Psoas muscle (tissue), 8 donors: Measurements from ENCODE around the gene HAO1. TPM values are rescaled to one million over a fixed set of nuclear protein-coding genes. Genes with fewer than 3 reads are reported as not detected.
"Not testable (repeated sequence)": the region's sequence is repeated elsewhere in the genome, so short reads cannot be mapped to it uniquely, and the experiment has no call there.

ENCODE experiments used
- ATAC-seq, 4 donors: fragments of 200-7000 bp; cut with Tn5 transposase; one replicate each; pipeline ENCODE4 v1.9.1; 2020; ENCODE audit warnings: moderate library complexity in 3 of 4, mild to moderate bottlenecking in 2 of 4
- DNase-seq, 2 donors: peaks; one replicate each; pipeline ENCODE4 v3.0.0-alpha.2; 2020
- H3K27ac ChIP-seq: fragments of 200-600 bp; one replicate; pipeline ENCODE4 v1.8.0; 2022
- H3K27me3 ChIP-seq, 3 donors: fragments of 200-600 bp in 1 of 3; one replicate each; pipeline versions ENCODE4 v1.6.1 to v1.8.0; 2013 to 2022; ENCODE audit warnings: low read length in 2 of 3, mild to moderate bottlenecking in 2 of 3, moderate library complexity in 1 of 3; ENCODE audit not compliant: insufficient read depth in 3 of 3
- H3K36me3 ChIP-seq, 2 donors: fragments of 200-600 bp in 1 of 2; one replicate each; pipeline versions ENCODE4 v1.6.1 to v1.8.0; 2013 to 2022; ENCODE audit warnings: low read depth in 1 of 2, mild to moderate bottlenecking in 1 of 2, moderate library complexity in 1 of 2; ENCODE audit not compliant: insufficient read depth in 1 of 2
- H3K4me1 ChIP-seq: fragments of 200-600 bp; one replicate; pipeline ENCODE4 v1.8.0; 2022
- H3K4me3 ChIP-seq: fragments of 200-600 bp; one replicate; pipeline ENCODE4 v1.8.0; 2022; ENCODE audit warnings: mild to moderate bottlenecking
- H3K9me3 ChIP-seq: fragments of 200-600 bp; one replicate; pipeline ENCODE4 v1.8.0; 2022
- WGBS, 3 donors: extraction: QIAGEN DNeasy Blood & Tissue Kit; methylation state at CpG; one replicate each; pipeline versions ENCODE4 v1.1.6 to v1.1.7; 2013; 5-methylcytosine and 5-hydroxymethylcytosine counted together
- intact Hi-C, 2 donors: fragments of 100-400 bp; cut with DNase I; formaldehyde crosslinking; loops; one replicate each; pipeline versions ENCODE4 v1.11.0 to v1.14.2; 2022
- polyA plus RNA-seq, 3 donors: library from polyadenylated mRNA; stranded (reverse); fragments of 200-250 nt; gene quantifications; one replicate each; pipeline ENCODE4 v1.2.3, GENCODE V29; 2013
- total RNA-seq, 4 donors: library from RNA; stranded (reverse); fragmentation: NEBNext Ultra II Directional in 2 of 4; extraction: Animal tissue kit (Norgen Biotek cat#: 25700) in 2 of 4; gene quantifications; one replicate each; pipeline versions ENCODE4 v1.2.1 to v1.2.4, GENCODE V29; 2021 to 2023
- TF ChIP-seq, protein P1 (sequence below): fragments of 200-600 bp; IDR thresholded peaks from one replicate; pipeline ENCODE4 v1.8.0; 2022; ENCODE audit warnings: antibody characterized with exemption
- donor health status: healthy with polysubstance abuse.
- donor health status: DM: no; HTN: no; CAD: no; lungs with moderate emphysema.
- donor health status: Bipolar disorder and iron deficiency.
- donor health status: healthy.
- donor health status: DM: yes; HTN: yes; CAD: no.
- donor health status: DM: no; HTN: no; CAD: no.
- donor health status: DM: no; HTN: no; CAD: no.
- donor health status: DM: yes; HTN: yes; CAD: no.

HAO1 gene
- total and polyA plus RNA-seq, 7 donors, result not detected

DNA sequence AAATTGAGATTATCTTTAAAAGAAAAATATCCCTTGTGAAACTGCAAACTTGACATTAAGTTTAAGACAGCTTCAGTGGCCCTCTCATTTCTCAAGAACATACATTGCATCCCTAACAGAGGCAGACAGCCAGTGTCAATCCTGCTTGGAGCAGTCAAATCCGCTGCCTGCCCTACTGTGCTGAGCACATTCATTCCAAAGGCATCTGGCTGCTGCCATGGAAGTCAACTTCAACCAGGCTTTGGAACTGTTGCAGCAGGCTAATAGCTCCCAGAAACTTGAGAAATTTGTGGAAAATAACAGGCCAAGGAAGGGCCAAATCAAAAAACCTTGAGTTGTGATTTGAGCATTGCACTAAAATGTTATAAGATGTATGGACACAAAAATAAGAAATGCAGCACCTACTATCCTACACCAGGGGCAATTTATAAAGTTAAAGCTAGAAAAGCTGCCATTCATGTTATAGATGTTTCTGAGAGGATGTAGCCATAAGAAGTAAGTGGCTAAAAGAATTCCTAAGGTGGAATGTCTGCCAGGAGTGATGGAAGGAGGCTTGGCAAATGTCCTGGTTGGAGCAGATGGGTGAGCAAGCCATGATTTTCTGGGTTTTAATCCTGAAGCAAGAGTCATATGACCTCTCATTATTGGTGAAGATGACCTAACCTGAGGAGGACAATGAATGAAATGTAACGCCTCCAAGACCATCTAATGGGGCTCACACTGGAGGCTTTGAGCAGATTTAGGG is 31.4 kb upstream of the HAO1 start:
- no peaks in the 10 kb centered on the region for H3K9me3 ChIP-seq
- intact Hi-C loops, result no loop called here
- 84 to 89% (median 86%) methylated on average over 2 of the region's 2 CpGs for WGBS, 3 donors
- peaks cover 0 to 3% (median 0%) of the 10 kb centered on the region in 3 donors for H3K27me3 ChIP-seq
- TF ChIP-seq, protein P1, sequence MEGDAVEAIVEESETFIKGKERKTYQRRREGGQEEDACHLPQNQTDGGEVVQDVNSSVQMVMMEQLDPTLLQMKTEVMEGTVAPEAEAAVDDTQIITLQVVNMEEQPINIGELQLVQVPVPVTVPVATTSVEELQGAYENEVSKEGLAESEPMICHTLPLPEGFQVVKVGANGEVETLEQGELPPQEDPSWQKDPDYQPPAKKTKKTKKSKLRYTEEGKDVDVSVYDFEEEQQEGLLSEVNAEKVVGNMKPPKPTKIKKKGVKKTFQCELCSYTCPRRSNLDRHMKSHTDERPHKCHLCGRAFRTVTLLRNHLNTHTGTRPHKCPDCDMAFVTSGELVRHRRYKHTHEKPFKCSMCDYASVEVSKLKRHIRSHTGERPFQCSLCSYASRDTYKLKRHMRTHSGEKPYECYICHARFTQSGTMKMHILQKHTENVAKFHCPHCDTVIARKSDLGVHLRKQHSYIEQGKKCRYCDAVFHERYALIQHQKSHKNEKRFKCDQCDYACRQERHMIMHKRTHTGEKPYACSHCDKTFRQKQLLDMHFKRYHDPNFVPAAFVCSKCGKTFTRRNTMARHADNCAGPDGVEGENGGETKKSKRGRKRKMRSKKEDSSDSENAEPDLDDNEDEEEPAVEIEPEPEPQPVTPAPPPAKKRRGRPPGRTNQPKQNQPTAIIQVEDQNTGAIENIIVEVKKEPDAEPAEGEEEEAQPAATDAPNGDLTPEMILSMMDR, result no peak
- DNase-seq, result no peak
- no peak overlapping the region for H3K27ac ChIP-seq
- no peaks in the 10 kb centered on the region for H3K36me3 ChIP-seq
- H3K4me1 ChIP-seq, result no peaks in the 10 kb centered on the region
- no peak for ATAC-seq
- H3K4me3 ChIP-seq, result no peak overlapping the region

DNA sequence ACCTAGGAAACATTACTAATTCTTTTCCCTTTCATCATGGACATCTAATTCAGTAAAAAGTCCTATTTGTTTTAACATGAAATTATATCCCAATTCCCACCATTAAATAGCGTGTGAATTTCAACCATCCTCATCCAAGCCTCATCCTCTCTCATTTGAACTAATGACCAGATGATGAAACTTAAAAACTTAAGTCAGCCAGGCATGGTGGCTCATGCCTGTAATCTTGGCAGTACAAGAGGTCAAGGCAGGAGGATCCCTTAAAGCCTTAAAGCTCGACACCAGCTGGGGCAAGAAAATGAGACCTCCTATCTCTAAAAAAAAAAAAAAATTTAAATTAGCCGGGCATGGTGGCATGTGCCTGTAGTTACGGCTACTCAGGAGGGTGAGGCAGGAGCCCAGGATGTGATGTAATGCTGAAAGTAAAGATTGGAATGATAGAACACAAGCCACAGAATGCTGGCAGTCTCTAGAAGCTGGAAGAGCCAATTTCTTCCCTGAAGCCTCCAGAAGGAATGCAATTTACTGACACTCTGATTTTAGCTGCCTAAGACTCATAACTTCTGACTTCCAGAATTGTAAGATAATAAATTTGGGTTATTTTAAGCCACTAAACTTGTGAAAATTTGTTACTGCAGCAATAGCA is 27.1 kb upstream of the HAO1 start:
- Histone ChIP-seq H3K9me3 (no peaks in the 10 kb centered on the region), H3K4me3 (no peak overlapping the region), H3K27ac (no peak overlapping the region), H3K27me3 (peaks cover 0 to 3% (median 0%) of the 10 kb centered on the region in 3 donors), H3K36me3 (no peaks in the 10 kb centered on the region), H3K4me1 (no peaks in the 10 kb centered on the region)
- 21 to 38% (median 37%) methylated on average over 4 of the region's 4 CpGs for WGBS, 3 donors
- no peak for DNase-seq
- ATAC-seq, result peak in 2 of 4 donors; percentile 17 to 49
- TF ChIP-seq, protein P1, result no peak
- intact Hi-C loops, result no loop called here

DNA sequence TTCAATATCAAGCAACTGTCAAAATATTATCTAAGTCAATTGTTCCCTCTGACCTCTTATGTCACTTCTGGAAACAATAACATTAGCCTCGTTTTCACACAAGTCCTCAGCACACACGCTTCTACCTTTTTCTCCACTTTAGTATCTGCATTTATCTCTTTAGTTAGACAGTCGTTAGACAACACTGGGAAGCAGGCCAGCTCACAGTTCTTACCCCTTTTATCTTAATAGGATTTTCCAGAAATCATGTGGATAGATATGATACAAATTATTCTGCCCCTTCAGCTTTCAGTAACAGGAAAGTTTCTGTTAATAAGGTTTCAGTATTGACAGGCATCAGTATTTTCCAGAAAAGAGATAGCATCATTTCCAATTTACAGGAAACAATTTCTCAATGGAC is 25.9 kb upstream of the HAO1 start:
- Histone ChIP-seq H3K4me1 (no peaks in the 10 kb centered on the region), H3K36me3 (no peaks in the 10 kb centered on the region), H3K27ac (no peak overlapping the region), H3K4me3 (no peak overlapping the region), H3K27me3 (peaks cover 0 to 3% (median 0%) of the 10 kb centered on the region in 3 donors), H3K9me3 (no peaks in the 10 kb centered on the region)
- TF ChIP-seq, protein P1, result no peak
- WGBS, 3 donors, result 39 to 41% (median 40%) methylated on average over 3 of the region's 3 CpGs
- intact Hi-C loops, result no loop called here
- DNase-seq (no peak), ATAC-seq (no peak)

DNA sequence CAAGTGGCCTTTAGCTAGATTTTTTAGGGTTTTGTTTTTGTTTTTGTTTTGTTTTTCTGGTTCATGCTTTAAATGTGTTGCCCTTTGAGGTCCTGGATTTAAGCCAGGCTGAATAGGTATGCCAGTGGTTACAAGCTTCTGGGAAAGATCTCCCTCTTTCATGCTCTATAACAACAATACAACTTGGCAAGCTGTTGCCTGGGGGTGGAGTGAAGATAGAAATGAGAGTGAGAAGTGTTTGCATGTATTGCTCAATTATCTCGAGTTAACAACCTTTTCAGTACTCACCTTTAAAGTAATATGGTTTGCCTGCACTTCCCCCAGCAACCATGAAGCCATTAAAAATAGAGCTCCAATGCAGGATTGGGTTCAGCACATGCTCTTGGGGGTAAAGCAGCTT is 19.2 kb upstream of the HAO1 start:
- no peaks in the 10 kb centered on the region for H3K36me3 ChIP-seq
- no peaks in the 10 kb centered on the region for H3K4me1 ChIP-seq
- no peak overlapping the region for H3K27ac ChIP-seq
- no peaks in the 10 kb centered on the region for H3K27me3 ChIP-seq
- H3K9me3 ChIP-seq, result no peaks in the 10 kb centered on the region
- intact Hi-C loops, result no loop called here
- TF ChIP-seq, protein P1, result no peak
- no peak overlapping the region for H3K4me3 ChIP-seq
- no peak for DNase-seq
- 28 to 62% (median 35%) methylated on average over 1 of the region's 1 CpG for WGBS, 3 donors
- no peak for ATAC-seq

DNA sequence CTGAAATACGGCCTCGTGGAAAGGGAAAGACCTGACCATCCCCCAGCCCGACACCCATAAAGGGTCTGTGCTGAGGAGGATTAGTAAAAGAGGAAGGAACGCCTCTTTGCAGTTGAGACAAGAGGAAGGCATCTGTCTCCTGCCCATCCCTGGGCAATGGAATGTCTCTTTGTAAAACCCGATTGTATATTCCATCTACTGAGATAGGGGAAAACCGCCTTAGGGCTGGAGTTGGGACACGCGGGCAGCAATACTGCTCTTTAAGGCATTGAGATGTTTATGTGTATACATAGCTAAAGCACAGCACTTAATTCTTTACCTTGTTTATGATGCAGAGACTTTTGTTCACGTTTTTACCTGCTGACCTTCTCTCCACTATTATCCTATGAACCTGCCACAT is 16.3 kb upstream of the HAO1 start:
- intact Hi-C loops, H3K4me3 ChIP-seq, ATAC-seq, H3K27ac ChIP-seq, H3K27me3 ChIP-seq, DNase-seq, H3K4me1 ChIP-seq, H3K36me3 ChIP-seq, H3K9me3 ChIP-seq: not testable (repeated sequence)
- 77 to 81% (median 80%) methylated on average over 9 of the region's 9 CpGs for WGBS, 3 donors
